Measurements from ENCODE around the gene SMARCB1.

GRCh38 chr22:23831781-23832180, 45.0 kb downstream of the SMARCB1 start:
- TF ChIP-seq, protein P1, sequence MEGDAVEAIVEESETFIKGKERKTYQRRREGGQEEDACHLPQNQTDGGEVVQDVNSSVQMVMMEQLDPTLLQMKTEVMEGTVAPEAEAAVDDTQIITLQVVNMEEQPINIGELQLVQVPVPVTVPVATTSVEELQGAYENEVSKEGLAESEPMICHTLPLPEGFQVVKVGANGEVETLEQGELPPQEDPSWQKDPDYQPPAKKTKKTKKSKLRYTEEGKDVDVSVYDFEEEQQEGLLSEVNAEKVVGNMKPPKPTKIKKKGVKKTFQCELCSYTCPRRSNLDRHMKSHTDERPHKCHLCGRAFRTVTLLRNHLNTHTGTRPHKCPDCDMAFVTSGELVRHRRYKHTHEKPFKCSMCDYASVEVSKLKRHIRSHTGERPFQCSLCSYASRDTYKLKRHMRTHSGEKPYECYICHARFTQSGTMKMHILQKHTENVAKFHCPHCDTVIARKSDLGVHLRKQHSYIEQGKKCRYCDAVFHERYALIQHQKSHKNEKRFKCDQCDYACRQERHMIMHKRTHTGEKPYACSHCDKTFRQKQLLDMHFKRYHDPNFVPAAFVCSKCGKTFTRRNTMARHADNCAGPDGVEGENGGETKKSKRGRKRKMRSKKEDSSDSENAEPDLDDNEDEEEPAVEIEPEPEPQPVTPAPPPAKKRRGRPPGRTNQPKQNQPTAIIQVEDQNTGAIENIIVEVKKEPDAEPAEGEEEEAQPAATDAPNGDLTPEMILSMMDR (conservative IDR thresholded peaks at IDR 0.05; ENCODE audit: low read depth, low read length): no peak
- TF ChIP-seq EZH2 (IDR thresholded peaks at IDR 0.05; ENCODE audit: low read length, unreplicated experiment): no peak
- TF ChIP-seq EZH2phosphoT487 (IDR thresholded peaks at IDR 0.05; ENCODE audit: borderline replicate concordance, low read length): no peak

Measured in PC-3 (cell line).